NCI-H524 (cell line): ENCODE results near the gene COG2.
A peak's percentile ranks its signal among the peaks of the same experiment; 100 is the strongest.
"Not testable (repeated sequence)": the region's sequence is repeated elsewhere in the genome, so short reads cannot be mapped to it uniquely, and the experiment has no call there.

Source experiments
- DNase-seq, 2 experiments: peaks; one replicate each; lab custom pipeline; 2025; lab: John Stamatoyannopoulos, UW

The COG2 gene

GRCh38 chr1:230642263-230642959 is at the start of gene COG2:
TSS of gene COG2 (plus strand) at chr1:230642481. CDS start at chr1:230642607, 126 bp downstream.
- DNase-seq = peak; percentile 63 to 90

- no peak for DNase-seq
Measured at GRCh38 chr1:230592848-230593414, 49.4 kb upstream of the COG2 start.

- no peak for DNase-seq
Measured at GRCh38 chr1:230594214-230594773, 48.0 kb upstream of the COG2 start.

GRCh38 chr1:230595181-230595580 is 47.1 kb upstream of the COG2 start:
- DNase-seq = no peak

GRCh38 chr1:230596306-230596705 is 46.0 kb upstream of the COG2 start:
- DNase-seq = no peak

GRCh38 chr1:230598745-230599144 is 43.5 kb upstream of the COG2 start:
- no peak for DNase-seq

GRCh38 chr1:230599926-230600656 is 42.2 kb upstream of the COG2 start:
- DNase-seq = no peak

GRCh38 chr1:230600657-230601400 is 41.5 kb upstream of the COG2 start:
- not testable (repeated sequence) for DNase-seq

- no peak for DNase-seq
Measured at GRCh38 chr1:230609208-230609607, 33.1 kb upstream of the COG2 start.

GRCh38 chr1:230610589-230610988 is 31.7 kb upstream of the COG2 start:
- no peak for DNase-seq

- DNase-seq = peak in 1 of 2 experiments; percentile 16
Measured at GRCh38 chr1:230611128-230611877, 31.0 kb upstream of the COG2 start.

- DNase-seq = no peak
Measured at GRCh38 chr1:230611878-230612235, 30.4 kb upstream of the COG2 start.

- no peak for DNase-seq
Measured at GRCh38 chr1:230612651-230613050, 29.6 kb upstream of the COG2 start.

GRCh38 chr1:230614121-230614520 is 28.2 kb upstream of the COG2 start:
- no peak for DNase-seq

- peak in 1 of 2 experiments; percentile 21 for DNase-seq
Measured at GRCh38 chr1:230618537-230618936, 23.7 kb upstream of the COG2 start.

GRCh38 chr1:230620649-230621323 is 21.5 kb upstream of the COG2 start:
- DNase-seq = no peak

- DNase-seq = peak in 1 of 2 experiments; percentile 57
Measured at GRCh38 chr1:230621324-230622030, 20.8 kb upstream of the COG2 start.

GRCh38 chr1:230622151-230622550 is 20.1 kb upstream of the COG2 start:
- DNase-seq = peak in 1 of 2 experiments; percentile 41

- no peak for DNase-seq
Measured at GRCh38 chr1:230624097-230624713, 18.1 kb upstream of the COG2 start.

- DNase-seq = no peak
Measured at GRCh38 chr1:230626232-230626631, 16.0 kb upstream of the COG2 start.
